ENCODE measurements around the gene ETF1.
"Not testable (repeated sequence)": the region's sequence is repeated elsewhere in the genome, so short reads cannot be mapped to it uniquely, and the experiment has no call there.

The ETF1 gene

GRCh38 chr5:138489683-138490061, 53.4 kb downstream of the ETF1 start:
- DNase-seq: no peak

GRCh38 chr5:138488481-138488945, 54.5 kb downstream of the ETF1 start:
- peak; percentile 39 for DNase-seq

- DNase-seq: no peak
Measured at GRCh38 chr5:138482638-138483037, 60.4 kb downstream of the ETF1 start.

GRCh38 chr5:138476918-138477317, 66.1 kb downstream of the ETF1 start:
- no peak for DNase-seq

- DNase-seq: not testable (repeated sequence)
Measured at GRCh38 chr5:138473151-138473550, 69.9 kb downstream of the ETF1 start.

GRCh38 chr5:138472353-138472752, 70.7 kb downstream of the ETF1 start:
- no peak for DNase-seq

GRCh38 chr5:138471052-138471361, 72.0 kb downstream of the ETF1 start:
- DNase-seq: no peak

GRCh38 chr5:138470322-138471051, 72.5 kb downstream of the ETF1 start:
- no peak for DNase-seq

- DNase-seq: peak; percentile 34
Measured at GRCh38 chr5:138469540-138470321, 73.3 kb downstream of the ETF1 start.

- DNase-seq: no peak
Measured at GRCh38 chr5:138468966-138469539, 74.0 kb downstream of the ETF1 start.

GRCh38 chr5:138468133-138468965, 74.7 kb downstream of the ETF1 start:
- DNase-seq: peak; percentile 15

GRCh38 chr5:138467711-138468132, 75.3 kb downstream of the ETF1 start:
- peak; percentile 12 for DNase-seq

GRCh38 chr5:138466900-138467710, 75.9 kb downstream of the ETF1 start:
- DNase-seq: peak; percentile 18

GRCh38 chr5:138466125-138466899, 76.7 kb downstream of the ETF1 start:
- peak; percentile 21 for DNase-seq

- DNase-seq: peak; percentile 91
Measured at GRCh38 chr5:138465261-138466124, 77.5 kb downstream of the ETF1 start, which contains the start of gene EGR1. EGR1 (plus strand) TSS chr5:138465479; CDS start chr5:138465762, 283 bp downstream.

- DNase-seq: peak; percentile 99
Measured at GRCh38 chr5:138464388-138465260, 78.4 kb downstream of the ETF1 start.

GRCh38 chr5:138464008-138464387, 79.0 kb downstream of the ETF1 start:
- DNase-seq: peak; percentile 95

GRCh38 chr5:138463419-138464007, 79.5 kb downstream of the ETF1 start:
- DNase-seq: peak; percentile 19

Data from fibroblast of skin of back (primary cell).